Activated CD4-positive, alpha-beta T cell treated with anti-CD3 and anti-CD28 coated beads for 36 hours (primary cell): ENCODE measurements around the gene SRGN. TPM values are rescaled to one million over a fixed set of nuclear protein-coding genes. Genes with fewer than 3 reads are reported as not detected.
A peak's percentile ranks its signal among the peaks of the same experiment; 100 is the strongest.

Experiments
- ATAC-seq: fragments of 200-7000 bp; cut with Tn5 transposase; one replicate; pipeline ENCODE4 v1.10.0; 2021; ENCODE audit warnings: mild to moderate bottlenecking, moderate library complexity
- CTCF ChIA-PET: fragments of 350-600 bp; sonication (Branson Sonifier 250); formaldehyde crosslinking; loops from one replicate; lab custom pipeline; 2021; ENCODE audit warnings: antibody characterized with exemption; lab: Charles Lee
- POLR2A ChIA-PET: fragments of 350-600 bp; sonication (Branson Sonifier 250); formaldehyde crosslinking; loops from one replicate; lab custom pipeline; 2021; ENCODE audit warnings: antibody characterized with exemption, inconsistent platforms; lab: Charles Lee
- DNase-seq: peaks from one replicate; pipeline ENCODE4 v3.0.0-alpha.2; 2020
- H3K27ac Mint-ChIP-seq: one replicate; pipeline ENCODE4 v1.8.0; 2021; ENCODE audit warnings: mixed read lengths
- H3K27me3 Mint-ChIP-seq: one replicate; pipeline ENCODE4 v1.8.0; 2021; ENCODE audit warnings: mixed read lengths
- H3K36me3 Mint-ChIP-seq: one replicate; pipeline ENCODE4 v1.8.0; 2021; ENCODE audit warnings: low read depth, mixed read lengths
- H3K4me1 Mint-ChIP-seq: one replicate; pipeline ENCODE4 v1.8.0; 2021; ENCODE audit warnings: mixed read lengths
- H3K4me3 Mint-ChIP-seq: one replicate; pipeline ENCODE4 v1.8.0; 2021; ENCODE audit warnings: mild to moderate bottlenecking, moderate library complexity, mixed read lengths
- H3K9me3 Mint-ChIP-seq: one replicate; pipeline ENCODE4 v1.8.0; 2021; ENCODE audit warnings: low read depth, mixed read lengths
- intact Hi-C, 2 experiments: fragments of 100-400 bp; cut with DNase I in 1 of 2; cut with micrococcal nuclease in 1 of 2; formaldehyde crosslinking; loops; one replicate each; pipeline versions ENCODE4 v1.14.2 to v1.15.1; 2022 to 2024; cut with DNase I, micrococcal nuclease
- total RNA-seq, 2 experiments: library from RNA; stranded (reverse); gene quantifications; one replicate each; pipeline ENCODE4 v1.2.3, GENCODE V29; 2021

The SRGN gene
- total RNA-seq, 2 experiments from 2014 or later, result 375 to 400 TPM

GRCh38 chr10:69103784-69104183, 15.9 kb downstream of the SRGN start:
- H3K27me3 Mint-ChIP-seq, result no peaks in the 10 kb centered on the region
- H3K4me3 Mint-ChIP-seq, result no peak overlapping the region
- ATAC-seq (no peak), DNase-seq (no peak)
- peaks cover 26% of the 10 kb centered on the region for H3K4me1 Mint-ChIP-seq
- H3K36me3 Mint-ChIP-seq, result peaks cover 55% of the 10 kb centered on the region
- ChIA-PET POLR2A (no interaction called here), CTCF (interaction anchor here (0.7 to 3.7 kb wide), 6 partner anchors 9 to 133 kb away, joined by 3 to 23 read pairs (median 4); no protein-coding TSS in a partner anchor)
- no peak overlapping the region for H3K27ac Mint-ChIP-seq
- intact Hi-C loops, result no loop called here
- no peaks in the 10 kb centered on the region for H3K9me3 Mint-ChIP-seq

- Mint-ChIP-seq H3K9me3 (no peaks in the 10 kb centered on the region), H3K4me3 (no peak overlapping the region), H3K4me1 (peaks cover 22% of the 10 kb centered on the region), H3K27me3 (no peaks in the 10 kb centered on the region), H3K36me3 (peaks cover 44% of the 10 kb centered on the region), H3K27ac (peak overlapping the region; percentile 21)
- CTCF ChIA-PET, result interaction anchor here (0.8 to 3.7 kb wide), 6 partner anchors 9 to 100 kb away, joined by 3 to 23 read pairs (median 4); no protein-coding TSS in a partner anchor
- DNase-seq, result no peak
- intact Hi-C loops, result no loop called here
- no peak for ATAC-seq
- POLR2A ChIA-PET, result interaction anchor here (0.6 kb wide), 3 partner anchors 17 to 422 kb away, joined by 3 to 6 read pairs (median 4); no protein-coding TSS in a partner anchor
These were observed 17.3 kb downstream of the SRGN start for GRCh38 chr10:69104994-69105790.

DNA sequence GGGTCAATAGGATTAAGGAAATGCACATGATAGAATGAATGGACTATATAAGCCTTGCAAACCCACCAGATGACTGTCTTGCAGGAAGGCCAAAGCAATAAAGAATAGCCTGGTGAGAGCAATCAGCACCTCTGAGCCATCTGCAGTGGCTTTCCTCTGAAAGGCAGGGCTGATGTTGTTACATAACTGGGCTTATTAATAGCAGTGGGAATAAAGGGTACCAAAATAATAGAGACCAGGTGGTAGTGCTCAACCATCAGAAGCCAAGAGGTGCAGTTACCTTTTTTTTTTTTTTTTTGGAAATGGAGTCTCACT, 19.2 kb downstream of the SRGN start:
- H3K4me3 Mint-ChIP-seq, result no peak overlapping the region
- no peak for ATAC-seq
- peaks cover 4% of the 10 kb centered on the region for H3K4me1 Mint-ChIP-seq
- H3K9me3 Mint-ChIP-seq, result no peaks in the 10 kb centered on the region
- intact Hi-C loops, result no loop called here
- CTCF ChIA-PET, result interaction anchor here (3.7 kb wide), 1 partner anchor 102 kb away, joined by 23 read pairs; no protein-coding TSS in a partner anchor
- H3K36me3 Mint-ChIP-seq, result peaks cover 27% of the 10 kb centered on the region
- POLR2A ChIA-PET, result no interaction called here
- H3K27ac Mint-ChIP-seq, result no peak overlapping the region
- DNase-seq, result no peak
- H3K27me3 Mint-ChIP-seq, result no peaks in the 10 kb centered on the region

DNA sequence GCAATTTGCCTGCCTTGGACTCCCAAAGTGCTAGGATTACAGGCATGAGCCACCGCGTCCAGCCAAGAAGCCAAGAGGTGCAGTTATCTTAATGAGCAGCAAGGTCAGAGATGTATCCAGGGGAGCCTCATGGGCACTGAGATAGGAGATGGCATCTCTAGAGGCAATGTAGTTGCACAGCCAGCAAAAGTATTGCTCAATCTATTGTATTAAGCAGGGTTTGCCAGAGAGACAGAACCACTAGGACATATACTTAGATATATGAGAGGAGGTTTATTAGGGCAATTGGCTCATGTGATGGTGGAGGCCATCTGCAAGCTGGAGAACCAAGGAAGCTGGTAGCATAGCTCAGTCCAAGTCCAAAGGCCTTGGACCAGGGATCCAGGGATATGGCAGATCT, 19.8 kb downstream of the SRGN start:
- no peak for ATAC-seq
- CTCF ChIA-PET, result interaction anchor here (3.7 kb wide), 1 partner anchor 103 kb away, joined by 23 read pairs; no protein-coding TSS in a partner anchor
- POLR2A ChIA-PET, result no interaction called here

DNA sequence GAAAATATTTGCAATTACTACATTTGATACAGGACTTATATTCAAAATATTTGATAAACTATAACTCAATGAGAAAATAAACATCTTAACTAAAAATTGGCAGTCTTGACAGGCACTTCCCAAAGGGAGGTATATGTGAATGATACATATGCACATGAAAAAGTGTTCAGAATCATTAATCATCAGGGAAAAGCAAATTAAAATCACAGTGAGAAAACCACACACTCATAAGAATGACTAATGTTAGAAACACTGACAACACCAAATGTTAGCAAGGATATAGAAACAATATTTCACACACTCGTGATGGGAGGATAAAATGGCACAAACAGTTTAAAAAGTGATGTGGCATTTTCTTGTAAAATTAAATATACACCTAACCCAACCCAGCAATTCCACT, 32.0 kb downstream of the SRGN start:
- H3K4me3 Mint-ChIP-seq, result no peak overlapping the region
- no peak for ATAC-seq
- POLR2A ChIA-PET, result no interaction called here
- H3K4me1 Mint-ChIP-seq, result peaks cover 12% of the 10 kb centered on the region
- no peak overlapping the region for H3K27ac Mint-ChIP-seq
- CTCF ChIA-PET, result interaction anchor here (0.5 to 1.5 kb wide), 4 partner anchors 14 to 115 kb away, joined by 3 to 4 read pairs (median 3); no protein-coding TSS in a partner anchor
- intact Hi-C loops, result loop anchor here in 1 of 2 experiments (5.0 kb wide), 2 partner anchors 512 to 1052 kb away; partner anchors contain the start of genes FAM241B and SAR1A
- H3K36me3 Mint-ChIP-seq, result no peaks in the 10 kb centered on the region
- no peaks in the 10 kb centered on the region for H3K27me3 Mint-ChIP-seq
- no peak for DNase-seq
- no peaks in the 10 kb centered on the region for H3K9me3 Mint-ChIP-seq

More for the DNA sequence above, 19.8 kb downstream of the SRGN start:
- no peaks in the 10 kb centered on the region for H3K27me3 Mint-ChIP-seq
- H3K36me3 Mint-ChIP-seq, result peaks cover 22% of the 10 kb centered on the region
- no peaks in the 10 kb centered on the region for H3K4me1 Mint-ChIP-seq
- H3K4me3 Mint-ChIP-seq, result no peak overlapping the region
- H3K27ac Mint-ChIP-seq, result no peak overlapping the region
- no peaks in the 10 kb centered on the region for H3K9me3 Mint-ChIP-seq
- no peak for DNase-seq
- intact Hi-C loops, result no loop called here

GRCh38 chr10:69123306-69123746, 35.4 kb downstream of the SRGN start:
- ChIA-PET POLR2A (interaction anchor here (1.0 kb wide), 1 partner anchor 58 kb away, joined by 3 read pairs; no protein-coding TSS in a partner anchor), CTCF (interaction anchor here (0.6 to 3.0 kb wide), 3 partner anchors 24 to 249 kb away, joined by 3 to 26 read pairs (median 4); no protein-coding TSS in a partner anchor)
- intact Hi-C loops, result loop anchor here (1.0 to 5.0 kb wide), 7 partner anchors 30 to 1049 kb away; partner anchors contain the start of genes FAM241B (in 1 of the 2), KIFBP (in 1 of the 2) and SAR1A (in 1 of the 2)
- no peak for DNase-seq
- H3K9me3 Mint-ChIP-seq, result no peaks in the 10 kb centered on the region
- H3K4me1 Mint-ChIP-seq, result peaks cover 26% of the 10 kb centered on the region
- H3K27ac Mint-ChIP-seq, result peak overlapping the region; percentile 91
- no peaks in the 10 kb centered on the region for H3K27me3 Mint-ChIP-seq
- H3K4me3 Mint-ChIP-seq, result peak overlapping the region; percentile 90
- no peaks in the 10 kb centered on the region for H3K36me3 Mint-ChIP-seq
- peak; percentile 30 for ATAC-seq

- DNase-seq (peak; percentile 100), ATAC-seq (peak; percentile 95)
- peak within 1 kb of the TSS; percentile 91 for H3K27ac Mint-ChIP-seq
- H3K4me1 Mint-ChIP-seq, result peaks cover 31% of the 10 kb centered on the region
- H3K27me3 Mint-ChIP-seq, result no peaks in the 10 kb centered on the region
- ChIA-PET POLR2A (interaction anchor here (0.9 to 1.0 kb wide), 2 partner anchors 58 to 168 kb away, joined by 3 read pairs; partner anchors contain the start of gene DDX21), CTCF (interaction anchor here (0.9 to 3.0 kb wide), 6 partner anchors 11 to 283 kb away, joined by 3 to 26 read pairs (median 4); no protein-coding TSS in a partner anchor)
- no peaks in the 10 kb centered on the region for H3K9me3 Mint-ChIP-seq
- H3K4me3 Mint-ChIP-seq, result peak within 1 kb of the TSS; percentile 90
- intact Hi-C loops, result loop anchor here (1.0 to 5.0 kb wide), 19 partner anchors 31 to 1048 kb away; partner anchors contain the start of genes DDX21 (in 2 of the 2), KIFBP (in 2 of the 2), CCAR1 (in 1 of the 2) and DDX50 (in 1 of the 2)
- no peaks in the 10 kb centered on the region for H3K36me3 Mint-ChIP-seq
These were observed 36.1 kb downstream of the SRGN start, which contains the start of gene VPS26A for GRCh38 chr10:69123747-69124562. Gene VPS26A (plus strand): TSS chr10:69124178. CDS start chr10:69124278, 100 bp downstream.

DNA sequence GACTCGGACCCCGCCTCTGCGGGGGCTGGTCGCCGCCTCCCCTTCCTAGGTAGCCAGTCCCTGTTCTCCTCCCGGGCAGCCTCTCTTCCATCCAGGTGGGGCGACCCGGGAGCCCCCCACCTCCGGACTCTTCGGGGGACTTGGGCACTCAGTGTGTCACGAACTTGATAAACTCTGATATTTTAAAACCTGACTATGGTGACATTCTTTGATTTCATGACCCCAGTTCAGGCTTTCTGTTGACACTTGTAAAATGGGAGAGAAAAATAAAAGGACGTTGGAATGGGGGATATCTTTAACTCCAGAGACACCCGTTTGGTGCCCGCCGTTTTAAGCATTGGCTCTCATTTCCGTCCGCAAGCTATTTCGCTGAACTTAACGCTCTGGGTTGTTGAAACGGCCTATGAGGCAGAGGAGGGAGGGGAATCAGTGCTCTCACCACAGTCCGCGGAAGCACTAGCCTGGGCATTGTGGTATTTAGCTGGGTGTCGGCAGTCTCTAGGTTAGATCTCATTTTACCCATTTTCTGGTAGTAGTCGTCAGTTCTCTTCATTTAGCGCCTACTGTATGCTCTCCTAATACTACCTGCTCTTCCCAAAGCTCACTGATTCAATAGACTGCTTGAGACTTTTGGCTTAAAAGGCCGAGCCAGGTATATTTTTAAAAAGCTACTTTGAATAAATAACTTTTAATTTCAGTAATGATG, 36.8 kb downstream of the SRGN start:
- ChIA-PET POLR2A (interaction anchor here (0.9 kb wide), 1 partner anchor 169 kb away, joined by 3 read pairs; the partner anchor contains the start of gene DDX21), CTCF (interaction anchor here (0.6 to 1.3 kb wide), 13 partner anchors 10 to 1437 kb away, joined by 3 to 7 read pairs (median 3); no protein-coding TSS in a partner anchor)
- Mint-ChIP-seq H3K27me3 (no peaks in the 10 kb centered on the region), H3K4me3 (peak overlapping the region; percentile 90), H3K36me3 (no peaks in the 10 kb centered on the region), H3K9me3 (no peaks in the 10 kb centered on the region), H3K4me1 (peaks cover 33% of the 10 kb centered on the region), H3K27ac (peak overlapping the region; percentile 87)
- DNase-seq, result peak; percentile 71
- no peak for ATAC-seq
- intact Hi-C loops, result loop anchor here (1.0 to 5.0 kb wide), 15 partner anchors 34 to 1048 kb away; partner anchors contain the start of genes DDX21 (in 2 of the 2), CCAR1 (in 1 of the 2), DDX50 (in 1 of the 2) and FAM241B (in 1 of the 2)

DNA sequence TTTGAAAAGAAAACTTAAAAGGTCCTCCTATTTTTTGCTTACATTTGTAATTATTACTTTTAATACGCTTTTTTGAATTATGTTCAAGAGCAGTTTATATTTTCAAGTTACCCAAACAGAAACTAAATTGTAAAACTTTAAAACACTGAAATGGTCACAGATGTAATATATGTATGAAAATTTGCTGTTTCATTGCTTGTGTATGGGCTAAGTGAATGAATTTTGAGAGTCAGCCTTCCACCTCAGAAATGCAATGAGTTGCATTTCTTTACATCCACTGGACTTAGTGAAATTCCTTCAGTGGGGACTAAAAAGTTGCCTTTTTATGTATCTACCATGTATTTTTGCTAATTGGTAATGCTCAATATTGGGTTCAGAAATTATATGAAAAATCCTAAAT, 37.7 kb downstream of the SRGN start:
- H3K27me3 Mint-ChIP-seq, result no peaks in the 10 kb centered on the region
- H3K4me3 Mint-ChIP-seq, result peak overlapping the region; percentile 90
- H3K36me3 Mint-ChIP-seq, result no peaks in the 10 kb centered on the region
- ChIA-PET POLR2A (no interaction called here), CTCF (interaction anchor here (0.7 to 1.6 kb wide), 7 partner anchors 32 to 166 kb away, joined by 3 to 7 read pairs (median 3); no protein-coding TSS in a partner anchor)
- no peaks in the 10 kb centered on the region for H3K9me3 Mint-ChIP-seq
- DNase-seq, result no peak
- H3K27ac Mint-ChIP-seq, result no peak overlapping the region
- no peak for ATAC-seq
- H3K4me1 Mint-ChIP-seq, result peaks cover 36% of the 10 kb centered on the region
- intact Hi-C loops, result loop anchor here (2.0 kb wide), 3 partner anchors 53 to 405 kb away; partner anchors contain the start of genes CCAR1 (in 1 of the 2) and DDX21 (in 1 of the 2)

DNA sequence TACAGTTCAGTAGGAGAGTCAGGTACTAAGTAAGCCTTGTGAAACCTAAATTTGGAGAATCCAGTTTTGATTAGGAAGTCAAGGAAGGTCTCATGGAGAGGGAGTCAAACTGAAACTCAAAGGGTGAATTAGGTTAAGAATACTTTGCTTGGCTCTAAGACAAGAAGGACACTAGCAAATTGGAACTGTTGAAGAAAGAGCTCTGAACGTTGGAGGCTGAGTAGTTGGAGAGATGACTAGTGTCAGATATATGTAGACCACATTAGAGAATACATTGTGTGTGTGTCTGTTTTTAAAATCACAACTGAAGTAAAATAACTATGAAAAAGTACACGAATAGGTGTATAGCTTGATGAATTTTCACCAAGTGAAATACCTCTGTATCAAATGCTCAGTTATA, 42.3 kb downstream of the SRGN start:
- intact Hi-C loops, result no loop called here
- ChIA-PET CTCF (no interaction called here), POLR2A (interaction anchor here (0.7 to 1.0 kb wide), 2 partner anchors 65 to 70 kb away, joined by 3 to 4 read pairs; no protein-coding TSS in a partner anchor)
- Mint-ChIP-seq H3K4me1 (peaks cover 42% of the 10 kb centered on the region), H3K36me3 (peaks cover 14% of the 10 kb centered on the region), H3K27me3 (no peaks in the 10 kb centered on the region), H3K4me3 (no peak overlapping the region), H3K27ac (no peak overlapping the region), H3K9me3 (no peaks in the 10 kb centered on the region)
- no peak for DNase-seq
- no peak for ATAC-seq
